ENCODE data around the gene CTPS1. TPM values are rescaled to one million over a fixed set of nuclear protein-coding genes. Genes with fewer than 3 reads are reported as not detected.
A peak's percentile ranks its signal among the peaks of the same experiment; 100 is the strongest.

CTPS1 gene
- total and polyA plus RNA-seq, 2 of the 13 experiments (the other 11 are each of a cell fraction or from before 2014, with no cell fraction given): 9.6 to 42.8 TPM

DNA sequence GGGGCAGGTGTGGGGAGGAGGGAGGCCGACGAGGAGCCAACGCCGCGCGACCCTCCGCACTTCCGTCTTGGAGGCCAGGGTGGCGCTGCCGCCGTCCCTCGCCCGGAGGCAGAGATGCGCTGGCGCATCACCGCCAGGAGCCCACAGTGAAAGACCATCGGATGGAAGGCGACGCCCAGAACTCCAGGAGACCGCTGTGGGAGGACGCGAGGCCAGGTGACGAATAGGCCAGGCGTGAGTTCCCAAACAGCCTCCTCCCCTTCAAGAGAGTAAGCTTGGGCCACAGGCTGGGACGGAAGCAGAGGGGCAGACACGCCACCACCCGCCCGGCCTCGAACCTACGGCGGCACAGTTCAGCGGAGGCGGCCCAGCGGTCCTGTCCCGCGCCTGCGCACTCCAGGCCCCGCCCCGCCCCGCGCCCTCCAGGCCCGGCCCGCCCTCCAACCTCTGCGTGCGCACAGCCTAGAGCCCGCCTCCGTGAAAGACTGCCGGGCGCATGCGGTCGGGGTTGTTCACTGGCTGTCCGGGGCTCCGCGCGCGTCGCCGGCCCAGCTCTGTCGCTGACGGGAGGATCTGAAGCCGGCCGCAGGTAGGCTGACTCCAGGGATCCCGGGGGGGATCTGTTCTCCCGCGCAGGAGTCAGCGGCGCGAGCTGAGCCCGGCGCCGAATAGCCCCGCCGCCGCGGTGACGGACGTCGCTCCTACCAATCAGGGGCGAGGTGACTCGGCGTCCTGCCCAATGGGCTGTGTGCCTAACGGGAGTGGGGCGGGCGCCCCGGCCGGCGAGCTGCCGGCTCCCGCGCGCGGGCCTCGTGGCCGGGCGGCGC is at the start of gene CTPS1 (continued):
- TF ChIP-seq, protein P1, sequence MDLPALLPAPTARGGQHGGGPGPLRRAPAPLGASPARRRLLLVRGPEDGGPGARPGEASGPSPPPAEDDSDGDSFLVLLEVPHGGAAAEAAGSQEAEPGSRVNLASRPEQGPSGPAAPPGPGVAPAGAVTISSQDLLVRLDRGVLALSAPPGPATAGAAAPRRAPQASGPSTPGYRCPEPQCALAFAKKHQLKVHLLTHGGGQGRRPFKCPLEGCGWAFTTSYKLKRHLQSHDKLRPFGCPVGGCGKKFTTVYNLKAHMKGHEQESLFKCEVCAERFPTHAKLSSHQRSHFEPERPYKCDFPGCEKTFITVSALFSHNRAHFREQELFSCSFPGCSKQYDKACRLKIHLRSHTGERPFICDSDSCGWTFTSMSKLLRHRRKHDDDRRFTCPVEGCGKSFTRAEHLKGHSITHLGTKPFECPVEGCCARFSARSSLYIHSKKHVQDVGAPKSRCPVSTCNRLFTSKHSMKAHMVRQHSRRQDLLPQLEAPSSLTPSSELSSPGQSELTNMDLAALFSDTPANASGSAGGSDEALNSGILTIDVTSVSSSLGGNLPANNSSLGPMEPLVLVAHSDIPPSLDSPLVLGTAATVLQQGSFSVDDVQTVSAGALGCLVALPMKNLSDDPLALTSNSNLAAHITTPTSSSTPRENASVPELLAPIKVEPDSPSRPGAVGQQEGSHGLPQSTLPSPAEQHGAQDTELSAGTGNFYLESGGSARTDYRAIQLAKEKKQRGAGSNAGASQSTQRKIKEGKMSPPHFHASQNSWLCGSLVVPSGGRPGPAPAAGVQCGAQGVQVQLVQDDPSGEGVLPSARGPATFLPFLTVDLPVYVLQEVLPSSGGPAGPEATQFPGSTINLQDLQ (CRISPR knock-in tag; IDR thresholded peaks at IDR 0.05): 0 out of 2 replicates have a peak, but pooled peaks have one; percentile 49
- TF ChIP-seq SALL2 (CRISPR knock-in tag; IDR thresholded peaks at IDR 0.05): peak; percentile 50; the same call in 1 of the 2 replicates
- TF ChIP-seq BORCS8-MEF2B (CRISPR knock-in tag; IDR thresholded peaks at IDR 0.05): peak; percentile 53
- peak; percentile 40; the same call in 1 of the 2 replicates for TF ChIP-seq ESRRA (CRISPR knock-in tag; IDR thresholded peaks at IDR 0.05; ENCODE audit: low read depth)
- peak; percentile 37; the same call in 1 of the 2 replicates for TF ChIP-seq CHD2 (IDR thresholded peaks at IDR 0.05; ENCODE audit: low read depth, low read length)
- TF ChIP-seq NR1H2 (CRISPR knock-in tag; IDR thresholded peaks at IDR 0.05; ENCODE audit: borderline replicate concordance, low read depth): no peak
- 0 out of 2 replicates have a peak, but pooled peaks have one; percentile 79 for TF ChIP-seq ZNF788 (CRISPR knock-in tag; IDR thresholded peaks at IDR 0.05; ENCODE audit: borderline replicate concordance)
- TF ChIP-seq, protein P2, sequence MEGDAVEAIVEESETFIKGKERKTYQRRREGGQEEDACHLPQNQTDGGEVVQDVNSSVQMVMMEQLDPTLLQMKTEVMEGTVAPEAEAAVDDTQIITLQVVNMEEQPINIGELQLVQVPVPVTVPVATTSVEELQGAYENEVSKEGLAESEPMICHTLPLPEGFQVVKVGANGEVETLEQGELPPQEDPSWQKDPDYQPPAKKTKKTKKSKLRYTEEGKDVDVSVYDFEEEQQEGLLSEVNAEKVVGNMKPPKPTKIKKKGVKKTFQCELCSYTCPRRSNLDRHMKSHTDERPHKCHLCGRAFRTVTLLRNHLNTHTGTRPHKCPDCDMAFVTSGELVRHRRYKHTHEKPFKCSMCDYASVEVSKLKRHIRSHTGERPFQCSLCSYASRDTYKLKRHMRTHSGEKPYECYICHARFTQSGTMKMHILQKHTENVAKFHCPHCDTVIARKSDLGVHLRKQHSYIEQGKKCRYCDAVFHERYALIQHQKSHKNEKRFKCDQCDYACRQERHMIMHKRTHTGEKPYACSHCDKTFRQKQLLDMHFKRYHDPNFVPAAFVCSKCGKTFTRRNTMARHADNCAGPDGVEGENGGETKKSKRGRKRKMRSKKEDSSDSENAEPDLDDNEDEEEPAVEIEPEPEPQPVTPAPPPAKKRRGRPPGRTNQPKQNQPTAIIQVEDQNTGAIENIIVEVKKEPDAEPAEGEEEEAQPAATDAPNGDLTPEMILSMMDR (CRISPR knock-in tag; IDR thresholded peaks at IDR 0.05): peak; percentile 20; the same call in 1 of the 2 replicates
- no peak for TF ChIP-seq PAX8 (CRISPR knock-in tag; IDR thresholded peaks at IDR 0.05; ENCODE audit: borderline replicate concordance)
- 0 out of 2 replicates have a peak, but pooled peaks have one; percentile 12 for TF ChIP-seq MIER3 (CRISPR knock-in tag; IDR thresholded peaks at IDR 0.05; ENCODE audit: borderline replicate concordance)
- TF ChIP-seq MIER2 (CRISPR knock-in tag; IDR thresholded peaks at IDR 0.05): no peak
- TF ChIP-seq DRAP1 (CRISPR knock-in tag; IDR thresholded peaks at IDR 0.05): peak; percentile 80
- peak; percentile 48; the same call in 1 of the 2 replicates for TF ChIP-seq ZSCAN25 (CRISPR knock-in tag; IDR thresholded peaks at IDR 0.05)
- TF ChIP-seq YEATS4 (CRISPR knock-in tag; IDR thresholded peaks at IDR 0.05; ENCODE audit: borderline replicate concordance): peak; percentile 87
- peak; percentile 25; the same call in 1 of the 2 replicates for TF ChIP-seq PCBP1 (IDR thresholded peaks at IDR 0.05; ENCODE audit: borderline replicate concordance, low read depth, low read length)
- no peak for TF ChIP-seq ZNF292 (CRISPR knock-in tag; IDR thresholded peaks at IDR 0.05; ENCODE audit: borderline replicate concordance, low read depth)
- TF ChIP-seq ZNF83 (CRISPR knock-in tag; IDR thresholded peaks at IDR 0.05; ENCODE audit: borderline replicate concordance): no peak
- TF ChIP-seq ZNF556 (CRISPR knock-in tag; IDR thresholded peaks at IDR 0.05; ENCODE audit: borderline replicate concordance): no peak
- 0 out of 2 replicates have a peak, but pooled peaks have one; percentile 21 for TF ChIP-seq ZNF619 (CRISPR knock-in tag; IDR thresholded peaks at IDR 0.05)
- 0 out of 2 replicates have a peak, but pooled peaks have one; percentile 18 for TF ChIP-seq AHR (CRISPR knock-in tag; IDR thresholded peaks at IDR 0.05)
- peak; percentile 18; the same call in 1 of the 2 replicates for TF ChIP-seq ZNF224 (CRISPR knock-in tag; IDR thresholded peaks at IDR 0.05)
- no peak for TF ChIP-seq ZBTB37 (CRISPR knock-in tag; IDR thresholded peaks at IDR 0.05)
- TF ChIP-seq SNRNP70 (IDR thresholded peaks at IDR 0.05; ENCODE audit: low read depth, low read length): no peak
